ENCODE measurements around the gene SPECC1L.
"Not testable (repeated sequence)": the region's sequence is repeated elsewhere in the genome, so short reads cannot be mapped to it uniquely, and the experiment has no call there.

The SPECC1L gene

DNA sequence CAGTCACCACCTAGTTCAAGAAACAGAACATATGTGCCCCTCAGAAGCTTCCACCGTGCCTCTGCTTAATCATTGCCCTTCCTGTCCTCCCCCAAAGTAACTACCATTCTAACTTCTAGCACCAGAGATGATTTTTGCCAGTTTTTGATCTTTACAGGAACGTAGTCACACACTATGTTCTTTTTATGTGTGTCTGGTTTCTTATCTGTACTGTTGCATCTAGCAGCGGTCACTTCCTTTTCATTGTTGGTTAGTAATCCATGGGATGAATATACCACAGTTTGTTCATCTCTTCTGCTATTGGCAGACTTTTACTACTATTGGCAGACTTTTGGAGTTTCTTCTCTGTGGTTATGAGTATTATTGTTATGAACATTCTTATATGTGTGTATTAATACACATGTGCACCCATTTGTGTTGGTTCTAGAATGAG, 34.6 kb downstream of the SPECC1L start:
- no peaks in the 10 kb centered on the region for H3K27me3 ChIP-seq (replicated peaks; ENCODE audit: control insufficient read depth, insufficient read depth, low read length)
- peaks cover 16% of the 10 kb centered on the region for H3K4me1 ChIP-seq (ENCODE audit: control insufficient read depth, insufficient read depth, low read length)
- no peak overlapping the region for H3K4me3 ChIP-seq (ENCODE audit: low read length)
- no peak for DNase-seq (ENCODE audit: low read depth)
- no peaks in the 10 kb centered on the region for H3K9me3 ChIP-seq (ENCODE audit: control insufficient read depth, low read length)
- H3K36me3 ChIP-seq (ENCODE audit: control insufficient read depth, insufficient read depth, low read length, severe bottlenecking), result peaks cover 46% of the 10 kb centered on the region
- no peak overlapping the region for H3K9ac ChIP-seq (ENCODE audit: low read length)

DNA sequence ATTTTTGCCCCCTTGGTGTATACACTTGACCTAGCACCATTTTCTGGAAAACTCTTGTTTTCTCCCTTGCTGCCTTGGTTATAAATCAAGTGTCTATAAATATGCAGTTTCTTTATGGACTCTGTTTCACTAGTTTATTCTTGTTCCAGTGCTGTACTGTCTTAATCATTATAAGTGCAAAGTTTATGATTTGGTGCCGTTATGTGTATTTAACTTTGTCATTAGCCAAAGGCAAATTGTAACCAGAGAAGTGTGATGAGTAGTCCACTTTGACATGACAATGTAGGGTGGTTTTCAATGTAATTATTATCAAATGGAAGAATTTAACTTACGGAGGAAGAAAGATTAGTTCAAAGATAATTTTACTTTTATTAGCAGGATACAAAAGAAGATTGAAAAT, 40.3 kb downstream of the SPECC1L start:
- Histone ChIP-seq H3K4me3 (ENCODE audit: low read length) (no peak overlapping the region), H3K9me3 (ENCODE audit: control insufficient read depth, low read length) (no peaks in the 10 kb centered on the region), H3K27me3 (replicated peaks; ENCODE audit: control insufficient read depth, insufficient read depth, low read length) (no peaks in the 10 kb centered on the region), H3K9ac (ENCODE audit: low read length) (no peak overlapping the region), H3K36me3 (ENCODE audit: control insufficient read depth, insufficient read depth, low read length, severe bottlenecking) (peaks cover 62% of the 10 kb centered on the region), H3K4me1 (ENCODE audit: control insufficient read depth, insufficient read depth, low read length) (no peaks in the 10 kb centered on the region)
- DNase-seq (ENCODE audit: low read depth), result no peak

DNA sequence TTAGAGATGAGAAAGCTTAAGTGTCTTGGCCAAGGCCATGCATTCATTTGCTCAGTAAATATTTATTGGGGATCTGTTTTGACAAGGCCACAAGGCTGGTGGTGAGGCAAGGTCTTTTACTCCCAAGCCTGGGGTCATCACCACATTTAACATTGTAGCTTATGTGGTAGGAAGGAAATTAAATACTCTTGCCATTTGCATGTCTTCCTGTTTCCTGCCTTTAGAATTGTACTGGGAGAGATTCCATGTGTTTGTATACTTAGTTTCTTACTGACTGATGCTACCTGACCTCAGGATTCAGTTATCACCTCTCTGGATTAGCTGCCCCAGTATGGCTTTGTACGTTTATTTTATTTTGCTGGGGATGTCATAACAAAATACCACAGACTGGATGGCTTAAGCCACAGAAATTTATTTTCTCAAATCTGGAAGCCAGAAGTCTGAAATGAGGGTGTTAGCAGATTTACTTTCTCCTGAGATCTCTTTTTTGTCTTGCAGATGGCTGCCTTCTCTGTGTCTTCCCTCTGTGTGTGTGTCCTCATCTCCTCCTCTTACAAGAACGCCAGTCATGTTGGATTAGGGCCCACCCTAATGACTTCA, 44.8 kb downstream of the SPECC1L start:
- no peaks in the 10 kb centered on the region for H3K27me3 ChIP-seq (replicated peaks; ENCODE audit: control insufficient read depth, insufficient read depth, low read length)
- no peak for DNase-seq (ENCODE audit: low read depth)
- no peaks in the 10 kb centered on the region for H3K9me3 ChIP-seq (ENCODE audit: control insufficient read depth, low read length)
- H3K36me3 ChIP-seq (ENCODE audit: control insufficient read depth, insufficient read depth, low read length, severe bottlenecking), result peaks cover 44% of the 10 kb centered on the region
- H3K4me1 ChIP-seq (ENCODE audit: control insufficient read depth, insufficient read depth, low read length), result no peaks in the 10 kb centered on the region
- H3K4me3 ChIP-seq (ENCODE audit: low read length), result no peak overlapping the region
- H3K9ac ChIP-seq (ENCODE audit: low read length), result peak overlapping the region; percentile 25

GRCh38 chr22:24316264-24316663, 45.6 kb downstream of the SPECC1L start:
- not testable (repeated sequence) for DNase-seq (ENCODE audit: low read depth); H3K4me1 ChIP-seq (ENCODE audit: control insufficient read depth, insufficient read depth, low read length); H3K9ac ChIP-seq (ENCODE audit: low read length); H3K4me3 ChIP-seq (ENCODE audit: low read length); H3K27me3 ChIP-seq (replicated peaks; ENCODE audit: control insufficient read depth, insufficient read depth, low read length); H3K9me3 ChIP-seq (ENCODE audit: control insufficient read depth, low read length)
- H3K36me3 ChIP-seq (ENCODE audit: control insufficient read depth, insufficient read depth, low read length, severe bottlenecking), result peaks cover 52% of the 10 kb centered on the region

GRCh38 chr22:24317511-24317910, 46.9 kb downstream of the SPECC1L start:
- H3K4me3 ChIP-seq (ENCODE audit: low read length); H3K9ac ChIP-seq (ENCODE audit: low read length); H3K9me3 ChIP-seq (ENCODE audit: control insufficient read depth, low read length); H3K27me3 ChIP-seq (replicated peaks; ENCODE audit: control insufficient read depth, insufficient read depth, low read length); H3K4me1 ChIP-seq (ENCODE audit: control insufficient read depth, insufficient read depth, low read length); DNase-seq (ENCODE audit: low read depth): not testable (repeated sequence)
- H3K36me3 ChIP-seq (ENCODE audit: control insufficient read depth, insufficient read depth, low read length, severe bottlenecking), result peaks cover 59% of the 10 kb centered on the region

DNA sequence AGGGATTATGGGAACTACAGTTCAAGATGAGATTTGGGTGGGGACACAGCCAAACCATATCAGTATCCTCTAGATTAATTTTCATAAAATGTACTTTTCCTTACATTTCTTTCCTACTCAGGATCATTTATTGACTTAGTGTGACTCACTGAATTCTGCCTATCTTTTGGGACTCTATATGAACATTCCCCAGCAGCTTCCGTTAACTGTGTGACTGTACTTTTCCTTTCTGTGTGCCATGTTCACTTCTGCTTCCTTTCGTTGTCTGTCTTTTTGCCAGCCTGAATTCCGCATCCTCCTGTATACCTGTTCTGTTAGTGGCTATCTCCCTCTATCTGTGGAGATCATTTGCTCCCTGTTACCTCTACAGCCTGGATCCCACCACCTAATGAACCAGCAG, 48.8 kb downstream of the SPECC1L start:
- peak; percentile 34 for DNase-seq (ENCODE audit: low read depth)
- Histone ChIP-seq H3K36me3 (ENCODE audit: control insufficient read depth, insufficient read depth, low read length, severe bottlenecking) (peaks cover 53% of the 10 kb centered on the region), H3K27me3 (replicated peaks; ENCODE audit: control insufficient read depth, insufficient read depth, low read length) (no peaks in the 10 kb centered on the region), H3K4me1 (ENCODE audit: control insufficient read depth, insufficient read depth, low read length) (peaks cover 18% of the 10 kb centered on the region), H3K9me3 (ENCODE audit: control insufficient read depth, low read length) (no peaks in the 10 kb centered on the region), H3K9ac (ENCODE audit: low read length) (no peak overlapping the region), H3K4me3 (ENCODE audit: low read length) (no peak overlapping the region)

- Histone ChIP-seq H3K9me3 (ENCODE audit: control insufficient read depth, low read length) (no peaks in the 10 kb centered on the region), H3K4me1 (ENCODE audit: control insufficient read depth, insufficient read depth, low read length) (peaks cover 22% of the 10 kb centered on the region), H3K27me3 (replicated peaks; ENCODE audit: control insufficient read depth, insufficient read depth, low read length) (no peaks in the 10 kb centered on the region), H3K36me3 (ENCODE audit: control insufficient read depth, insufficient read depth, low read length, severe bottlenecking) (peaks cover 40% of the 10 kb centered on the region), H3K9ac (ENCODE audit: low read length) (no peak overlapping the region), H3K4me3 (ENCODE audit: low read length) (no peak overlapping the region)
- no peak for DNase-seq (ENCODE audit: low read depth)
Measured at GRCh38 chr22:24321999-24322398, 51.4 kb downstream of the SPECC1L start.

DNA sequence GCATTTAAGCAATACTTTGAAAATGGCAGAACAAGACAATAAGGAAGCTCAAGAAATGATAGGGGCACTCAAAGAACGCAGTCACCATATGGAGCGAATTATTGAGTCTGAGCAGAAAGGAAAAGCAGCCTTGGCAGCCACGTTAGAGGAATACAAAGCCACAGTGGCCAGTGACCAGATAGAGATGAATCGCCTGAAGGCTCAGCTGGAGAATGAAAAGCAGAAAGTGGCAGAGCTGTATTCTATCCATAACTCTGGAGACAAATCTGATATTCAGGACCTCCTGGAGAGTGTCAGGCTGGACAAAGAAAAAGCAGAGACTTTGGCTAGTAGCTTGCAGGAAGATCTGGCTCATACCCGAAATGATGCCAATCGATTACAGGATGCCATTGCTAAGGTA, 51.9 kb downstream of the SPECC1L start:
- peaks cover 44% of the 10 kb centered on the region for H3K36me3 ChIP-seq (ENCODE audit: control insufficient read depth, insufficient read depth, low read length, severe bottlenecking)

GRCh38 chr22:24323233-24323632, 52.6 kb downstream of the SPECC1L start:
- Histone ChIP-seq H3K9me3 (ENCODE audit: control insufficient read depth, low read length) (no peaks in the 10 kb centered on the region), H3K4me3 (ENCODE audit: low read length) (no peak overlapping the region), H3K4me1 (ENCODE audit: control insufficient read depth, insufficient read depth, low read length) (peaks cover 22% of the 10 kb centered on the region), H3K36me3 (ENCODE audit: control insufficient read depth, insufficient read depth, low read length, severe bottlenecking) (peaks cover 47% of the 10 kb centered on the region), H3K9ac (ENCODE audit: low read length) (peak overlapping the region; percentile 29), H3K27me3 (replicated peaks; ENCODE audit: control insufficient read depth, insufficient read depth, low read length) (no peaks in the 10 kb centered on the region)
- no peak for DNase-seq (ENCODE audit: low read depth)

More for the DNA sequence above, 51.9 kb downstream of the SPECC1L start:
- peaks cover 22% of the 10 kb centered on the region for H3K4me1 ChIP-seq (ENCODE audit: control insufficient read depth, insufficient read depth, low read length)
- no peak for DNase-seq (ENCODE audit: low read depth)
- H3K27me3 ChIP-seq (replicated peaks; ENCODE audit: control insufficient read depth, insufficient read depth, low read length), result no peaks in the 10 kb centered on the region
- no peaks in the 10 kb centered on the region for H3K9me3 ChIP-seq (ENCODE audit: control insufficient read depth, low read length)
- no peak overlapping the region for H3K4me3 ChIP-seq (ENCODE audit: low read length)
- peak overlapping the region; percentile 4 for H3K9ac ChIP-seq (ENCODE audit: low read length)

- DNase-seq (ENCODE audit: low read depth), result no peak
- H3K4me1 ChIP-seq (ENCODE audit: control insufficient read depth, insufficient read depth, low read length), result peaks cover 22% of the 10 kb centered on the region
- H3K9ac ChIP-seq (ENCODE audit: low read length), result peak overlapping the region; percentile 29
- H3K4me3 ChIP-seq (ENCODE audit: low read length), result no peak overlapping the region
- no peaks in the 10 kb centered on the region for H3K27me3 ChIP-seq (replicated peaks; ENCODE audit: control insufficient read depth, insufficient read depth, low read length)
- H3K9me3 ChIP-seq (ENCODE audit: control insufficient read depth, low read length), result no peaks in the 10 kb centered on the region
- peaks cover 47% of the 10 kb centered on the region for H3K36me3 ChIP-seq (ENCODE audit: control insufficient read depth, insufficient read depth, low read length, severe bottlenecking)
Measured at GRCh38 chr22:24323695-24324094, 53.1 kb downstream of the SPECC1L start.

DNA sequence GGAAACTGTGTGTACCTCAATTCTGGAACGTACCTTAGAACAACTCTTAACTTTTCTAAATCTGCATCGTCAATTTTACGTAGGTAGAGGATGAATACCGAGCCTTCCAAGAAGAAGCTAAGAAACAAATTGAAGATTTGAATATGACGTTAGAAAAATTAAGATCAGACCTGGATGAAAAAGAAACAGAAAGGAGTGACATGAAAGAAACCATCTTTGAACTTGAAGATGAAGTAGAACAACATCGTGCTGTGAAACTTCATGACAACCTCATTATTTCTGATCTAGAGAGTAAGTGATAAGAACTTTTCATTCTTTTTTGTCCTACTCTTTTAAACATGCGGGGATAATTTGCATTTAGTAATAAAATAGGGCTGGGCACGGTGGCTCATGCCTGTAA, 53.5 kb downstream of the SPECC1L start:
- Histone ChIP-seq H3K9me3 (ENCODE audit: control insufficient read depth, low read length) (no peaks in the 10 kb centered on the region), H3K4me1 (ENCODE audit: control insufficient read depth, insufficient read depth, low read length) (peaks cover 22% of the 10 kb centered on the region), H3K9ac (ENCODE audit: low read length) (peak overlapping the region; percentile 29), H3K27me3 (replicated peaks; ENCODE audit: control insufficient read depth, insufficient read depth, low read length) (no peaks in the 10 kb centered on the region), H3K36me3 (ENCODE audit: control insufficient read depth, insufficient read depth, low read length, severe bottlenecking) (peaks cover 52% of the 10 kb centered on the region), H3K4me3 (ENCODE audit: low read length) (no peak overlapping the region)
- no peak for DNase-seq (ENCODE audit: low read depth)
